HCT116 (cell line): Measurements from ENCODE around the gene TLL2. TPM values are rescaled to one million over a fixed set of nuclear protein-coding genes. Genes with fewer than 3 reads are reported as not detected.

Source experiments
- ATAC-seq: fragments of 200-7000 bp; cut with Tn5 transposase; 2 replicates; pipeline ENCODE4 v1.9.1; 2020; ENCODE audit warnings: mild to moderate bottlenecking, moderate library complexity
- BruUV-seq: library from RNA; stranded (reverse); fragments of 400-500 nt; replicated peaks from 2 replicates; lab custom pipeline; 2021; lab: Mats Ljungman, UMichigan
- CTCF ChIA-PET: fragments of 300-600 bp; sonication (Branson Sonifier 250); formaldehyde crosslinking; loops from one replicate; lab custom pipeline; 2021; ENCODE audit warnings: antibody characterized with exemption; lab: Charles Lee
- POLR2A ChIA-PET: fragments of 300-600, 350-600 bp; sonication (Branson Sonifier 250); formaldehyde crosslinking; loops from one replicate; lab custom pipeline; 2021; ENCODE audit warnings: antibody characterized with exemption; lab: Charles Lee
- RAD21 ChIA-PET, 2 experiments: fragments of 300-600 bp; sonication (Branson Sonifier 250); formaldehyde crosslinking; loops; one replicate each; lab custom pipeline; 2023; ENCODE audit warnings: low total read pairs in 2 of 2; ENCODE audit not compliant: uncharacterized antibody in 2 of 2, unreplicated experiment in 2 of 2, low non-redundant PET in 1 of 2; lab: Charles Lee
- DNase-seq: peaks from one replicate; pipeline ENCODE4 v3.0.0-alpha.2; 2010; ENCODE audit warnings: low read depth, low spot score
- H2AFZ ChIP-seq: fragments of 200-600 bp; shearing (Covaris generic), sonication (generic); 2 replicates; pipeline ENCODE4 v1.6.1; 2017; ENCODE audit warnings: low read depth, mixed run types, mixed read lengths, antibody characterized with exemption, low read length; ENCODE audit not compliant: poor library complexity, severe bottlenecking
- H3K27ac ChIP-seq: 2 replicates; pipeline ENCODE4 v1.5.1; 2012; ENCODE audit warnings: low read depth, low read length
- H3K27me3 ChIP-seq: fragments of 200-600 bp; sonication (generic); 2 replicates; pipeline ENCODE4 v1.6.1; 2016; ENCODE audit warnings: mixed run types, low read length, mixed read lengths; ENCODE audit not compliant: insufficient read depth
- H3K36me3 ChIP-seq, 2 experiments: fragments of 200-500 bp in 1 of 2; fragments of 200-600 bp in 1 of 2; sonication (Bioruptor generic) in 1 of 2; sonication (generic) in 1 of 2; 2 replicates each; pipeline versions ENCODE4 v1.5.1 to v1.6.1; 2014 to 2016; ENCODE audit warnings: low read length in 2 of 2, inconsistent platforms in 1 of 2, mixed read lengths in 1 of 2, mixed run types in 1 of 2; ENCODE audit not compliant: insufficient read depth in 2 of 2, control insufficient read depth in 1 of 2
- H3K4me1 ChIP-seq, 2 experiments: fragments of 200-600 bp in 1 of 2; sonication (generic) in 1 of 2; 2 replicates each; pipeline versions ENCODE4 v1.5.1 to v1.6.1; 2012 to 2017; ENCODE audit warnings: low read length in 2 of 2, inconsistent platforms in 1 of 2, mild to moderate bottlenecking in 1 of 2, mixed read lengths in 1 of 2, mixed run types in 1 of 2, moderate library complexity in 1 of 2; ENCODE audit not compliant: insufficient read depth in 2 of 2, control insufficient read depth in 1 of 2
- H3K4me2 ChIP-seq: fragments of 200-600 bp; sonication (generic); 2 replicates; pipeline ENCODE4 v1.6.1; 2017; ENCODE audit warnings: mixed run types, low read length, mixed read lengths
- H3K4me3 ChIP-seq, 2 experiments: fragments of 200-600 bp in 1 of 2; sonication (generic) in 1 of 2; replicated peaks in 1 of 2; 2 replicates each; pipeline ENCODE4 v1.5.1; 2011 to 2016; ENCODE audit warnings: low read length in 2 of 2, control low read depth in 1 of 2, low read depth in 1 of 2, mild to moderate bottlenecking in 1 of 2, mixed read lengths in 1 of 2, mixed run types in 1 of 2
- H3K79me2 ChIP-seq: fragments of 200-600 bp; sonication (generic); 2 replicates; pipeline ENCODE4 v1.6.1; 2017; ENCODE audit warnings: mild to moderate bottlenecking, mixed run types, low read length, moderate library complexity, mixed read lengths; ENCODE audit not compliant: insufficient read depth
- H3K9ac ChIP-seq: fragments of 200-600 bp; sonication (generic); 2 replicates; pipeline ENCODE4 v1.6.1; 2016; ENCODE audit warnings: low read length, mixed read lengths
- H3K9me2 ChIP-seq: fragments of 200-600 bp; sonication (generic), shearing (Covaris generic); 2 replicates; pipeline ENCODE4 v1.6.1; 2017; ENCODE audit warnings: mixed run types, mild to moderate bottlenecking, moderate library complexity; ENCODE audit not compliant: insufficient read depth
- H3K9me3 ChIP-seq, 2 experiments: fragments of 200-500 bp in 1 of 2; fragments of 200-600 bp in 1 of 2; sonication (Bioruptor generic) in 1 of 2; sonication (generic) in 1 of 2; 2 replicates each; pipeline ENCODE4 v1.6.1; 2014 to 2017; ENCODE audit warnings: low read length in 2 of 2, mixed read lengths in 2 of 2, inconsistent platforms in 1 of 2, low read depth in 1 of 2, mild to moderate bottlenecking in 1 of 2, mixed run types in 1 of 2, moderate library complexity in 1 of 2; ENCODE audit not compliant: control insufficient read depth in 1 of 2, insufficient read depth in 1 of 2
- H4K20me1 ChIP-seq: fragments of 200-600 bp; sonication (generic), shearing (Covaris generic); 2 replicates; pipeline ENCODE4 v1.6.1; 2017; ENCODE audit warnings: mixed run types, mild to moderate bottlenecking, moderate library complexity; ENCODE audit not compliant: insufficient read depth
- CBX3 ChIP-seq: IDR thresholded peaks from 2 replicates; pipeline ENCODE4 v1.6.1; 2012; ENCODE audit warnings: low read depth
- CEBPB ChIP-seq: IDR thresholded peaks from 2 replicates; pipeline ENCODE4 v1.6.1; 2012; ENCODE audit warnings: low read depth
- CTCF ChIP-seq, 3 experiments: fragments of 200-600 bp in 1 of 3; sonication (generic) in 1 of 3; IDR thresholded peaks in 2 of 3; conservative IDR thresholded peaks in 1 of 3; 2 replicates each; pipeline ENCODE4 v1.5.1; 2012 to 2017; ENCODE audit warnings: low read depth in 2 of 3, low read length in 2 of 3, antibody characterized with exemption in 1 of 3, borderline replicate concordance in 1 of 3, control low read depth in 1 of 3, mild to moderate bottlenecking in 1 of 3, mixed read lengths in 1 of 3, mixed run types in 1 of 3, moderate library complexity in 1 of 3; ENCODE audit not compliant: insufficient read depth in 1 of 3
- EGR1 ChIP-seq: IDR thresholded peaks from 2 replicates; pipeline ENCODE4 v1.6.1; 2012; ENCODE audit warnings: low read depth
- ELF1 ChIP-seq: IDR thresholded peaks from 2 replicates; pipeline ENCODE4 v1.6.1; 2012; ENCODE audit warnings: low read depth, borderline replicate concordance
- EZH2phosphoT487 ChIP-seq: fragments of 200-600 bp; IDR thresholded peaks from 2 replicates; pipeline ENCODE4 v1.6.1; 2018; ENCODE audit warnings: antibody characterized with exemption, borderline replicate concordance
- FOSL1 ChIP-seq: IDR thresholded peaks from 2 replicates; pipeline ENCODE4 v1.6.1; 2012; ENCODE audit warnings: low read depth
- JUND ChIP-seq: IDR thresholded peaks from 2 replicates; pipeline ENCODE4 v1.6.1; 2012
- POLR2A ChIP-seq: IDR thresholded peaks from 2 replicates; pipeline ENCODE4 v1.7.0; 2011; ENCODE audit warnings: borderline replicate concordance; ENCODE audit not compliant: insufficient read depth, insufficient read length; ENCODE audit errors: extremely low read depth
- POLR2AphosphoS5 ChIP-seq: IDR thresholded peaks from 2 replicates; pipeline ENCODE4 v1.6.1; 2011; ENCODE audit warnings: mild to moderate bottlenecking, low read depth, low read length, moderate library complexity
- RAD21 ChIP-seq: IDR thresholded peaks from 2 replicates; pipeline ENCODE4 v1.6.1; 2012; ENCODE audit warnings: low read depth, mild to moderate bottlenecking
- SIN3A ChIP-seq: IDR thresholded peaks from 2 replicates; pipeline ENCODE4 v1.6.1; 2012; ENCODE audit warnings: low read depth
- YY1 ChIP-seq: IDR thresholded peaks from 2 replicates; pipeline ENCODE4 v1.6.1; 2011; ENCODE audit warnings: low read length, low read depth, moderate library complexity, mild to moderate bottlenecking; ENCODE audit not compliant: insufficient replicate concordance; ENCODE audit errors: extremely low read depth
- ZFX ChIP-seq: fragments of 450-650 bp; IDR thresholded peaks from 2 replicates; pipeline ENCODE4 v1.6.1; 2017
- intact Hi-C: fragments of 100-400 bp; cut with micrococcal nuclease; formaldehyde crosslinking; loops from 2 replicates; pipeline ENCODE4 v1.10.0; 2022
- total RNA-seq: library from RNA; stranded (reverse); gene quantifications from one replicate; pipeline ENCODE4 v1.2.1, GENCODE V29; 2021; ENCODE audit not compliant: unreplicated experiment
- TF ChIP-seq, protein P1 (sequence below): IDR thresholded peaks from 2 replicates; pipeline ENCODE4 v1.6.1; 2012
- TF ChIP-seq, protein P2 (sequence below): IDR thresholded peaks from 2 replicates; pipeline ENCODE4 v1.6.1; 2011; ENCODE audit warnings: mild to moderate bottlenecking, low read length, moderate library complexity; ENCODE audit not compliant: insufficient replicate concordance; ENCODE audit errors: extremely low read depth

The TLL2 gene
- total RNA-seq, 1 experiment from 2014 or later = 1.3 TPM

DNA sequence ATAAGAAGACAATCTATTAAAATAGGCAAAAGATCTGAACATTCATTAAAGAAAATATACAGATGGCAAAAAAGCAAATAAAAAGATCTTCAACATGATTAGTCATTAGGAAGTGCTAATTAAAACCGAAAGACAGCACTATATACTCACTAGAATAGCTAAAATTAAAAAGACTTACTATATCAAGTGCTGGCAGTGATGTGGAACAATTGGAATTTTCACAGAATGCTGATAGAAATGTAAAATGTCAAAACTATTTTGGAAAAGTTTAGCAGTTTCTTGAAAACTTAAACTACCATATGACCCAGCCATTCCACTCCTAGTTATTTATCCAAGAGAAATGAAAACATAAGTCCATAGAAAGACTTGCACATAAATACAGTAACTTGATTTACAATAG is 25.0 kb upstream of the TLL2 start:
- RAD21 ChIA-PET = no interaction called here
- no peaks in the 10 kb centered on the region for H3K27me3 ChIP-seq
- BruUV-seq = no TSS peak

More for the DNA sequence above, 25.0 kb upstream of the TLL2 start:
- Histone ChIP-seq H3K4me2 (no peak overlapping the region), H3K9me3 (no peaks in the 10 kb centered on the region), H3K4me1 (no peaks in the 10 kb centered on the region), H3K4me3 (no peak overlapping the region), H3K36me3 (peaks cover 8 to 12% of the 10 kb centered on the region in 2 experiments), H2AFZ (no peak overlapping the region), H4K20me1 (peaks cover 24% of the 10 kb centered on the region; the same call in 1 of the 2 replicates), H3K9ac (no peak overlapping the region), H3K9me2 (no peaks in the 10 kb centered on the region), H3K27ac (no peak overlapping the region), H3K79me2 (peaks cover 68% of the 10 kb centered on the region)
- CTCF ChIA-PET = no interaction called here
- no peak for TF ChIP-seq POLR2AphosphoS5
- TF ChIP-seq EZH2phosphoT487 = no peak
- TF ChIP-seq ELF1 = no peak
- TF ChIP-seq, protein P1, sequence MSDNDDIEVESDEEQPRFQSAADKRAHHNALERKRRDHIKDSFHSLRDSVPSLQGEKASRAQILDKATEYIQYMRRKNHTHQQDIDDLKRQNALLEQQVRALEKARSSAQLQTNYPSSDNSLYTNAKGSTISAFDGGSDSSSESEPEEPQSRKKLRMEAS = no peak
- TF ChIP-seq, protein P2, sequence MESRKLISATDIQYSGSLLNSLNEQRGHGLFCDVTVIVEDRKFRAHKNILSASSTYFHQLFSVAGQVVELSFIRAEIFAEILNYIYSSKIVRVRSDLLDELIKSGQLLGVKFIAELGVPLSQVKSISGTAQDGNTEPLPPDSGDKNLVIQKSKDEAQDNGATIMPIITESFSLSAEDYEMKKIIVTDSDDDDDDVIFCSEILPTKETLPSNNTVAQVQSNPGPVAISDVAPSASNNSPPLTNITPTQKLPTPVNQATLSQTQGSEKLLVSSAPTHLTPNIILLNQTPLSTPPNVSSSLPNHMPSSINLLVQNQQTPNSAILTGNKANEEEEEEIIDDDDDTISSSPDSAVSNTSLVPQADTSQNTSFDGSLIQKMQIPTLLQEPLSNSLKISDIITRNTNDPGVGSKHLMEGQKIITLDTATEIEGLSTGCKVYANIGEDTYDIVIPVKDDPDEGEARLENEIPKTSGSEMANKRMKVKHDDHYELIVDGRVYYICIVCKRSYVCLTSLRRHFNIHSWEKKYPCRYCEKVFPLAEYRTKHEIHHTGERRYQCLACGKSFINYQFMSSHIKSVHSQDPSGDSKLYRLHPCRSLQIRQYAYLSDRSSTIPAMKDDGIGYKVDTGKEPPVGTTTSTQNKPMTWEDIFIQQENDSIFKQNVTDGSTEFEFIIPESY = no peak
- no peak for TF ChIP-seq JUND
- TF ChIP-seq CEBPB = no peak
- no peak for TF ChIP-seq FOSL1
- no peak for TF ChIP-seq CBX3
- TF ChIP-seq YY1 = no peak
- no peak for TF ChIP-seq CTCF (IDR thresholded peaks at IDR 0.05 in 2 of 3, conservative IDR thresholded peaks at IDR 0.05 in 1 of 3; ENCODE audit: borderline replicate concordance in 1 of 3, insufficient read depth in 1 of 3, low read depth in 2 of 3, low read length in 2 of 3)
- no peak for TF ChIP-seq EGR1
- TF ChIP-seq SIN3A = no peak
- no peak for TF ChIP-seq RAD21
- no peak for TF ChIP-seq POLR2A
- no peak for TF ChIP-seq ZFX
- intact Hi-C loops = no loop called here
- POLR2A ChIA-PET = no interaction called here
- no peak for DNase-seq
- ATAC-seq = no peak
